ENCODE data around the gene CSTPP1.

GRCh38 chr11:47185305-47186075 lies 248.9 kb downstream of the CSTPP1 start:
- TF ChIP-seq, protein P1, sequence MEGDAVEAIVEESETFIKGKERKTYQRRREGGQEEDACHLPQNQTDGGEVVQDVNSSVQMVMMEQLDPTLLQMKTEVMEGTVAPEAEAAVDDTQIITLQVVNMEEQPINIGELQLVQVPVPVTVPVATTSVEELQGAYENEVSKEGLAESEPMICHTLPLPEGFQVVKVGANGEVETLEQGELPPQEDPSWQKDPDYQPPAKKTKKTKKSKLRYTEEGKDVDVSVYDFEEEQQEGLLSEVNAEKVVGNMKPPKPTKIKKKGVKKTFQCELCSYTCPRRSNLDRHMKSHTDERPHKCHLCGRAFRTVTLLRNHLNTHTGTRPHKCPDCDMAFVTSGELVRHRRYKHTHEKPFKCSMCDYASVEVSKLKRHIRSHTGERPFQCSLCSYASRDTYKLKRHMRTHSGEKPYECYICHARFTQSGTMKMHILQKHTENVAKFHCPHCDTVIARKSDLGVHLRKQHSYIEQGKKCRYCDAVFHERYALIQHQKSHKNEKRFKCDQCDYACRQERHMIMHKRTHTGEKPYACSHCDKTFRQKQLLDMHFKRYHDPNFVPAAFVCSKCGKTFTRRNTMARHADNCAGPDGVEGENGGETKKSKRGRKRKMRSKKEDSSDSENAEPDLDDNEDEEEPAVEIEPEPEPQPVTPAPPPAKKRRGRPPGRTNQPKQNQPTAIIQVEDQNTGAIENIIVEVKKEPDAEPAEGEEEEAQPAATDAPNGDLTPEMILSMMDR (IDR thresholded peaks at IDR 0.05): no peak
- no peak for TF ChIP-seq EZH2 (IDR thresholded peaks at IDR 0.05; ENCODE audit: borderline replicate concordance, insufficient read depth, low read depth, low read length, poor library complexity, severe bottlenecking)
